ENCODE measurements around the gene SELENOV.
A peak's percentile ranks its signal among the peaks of the same experiment; 100 is the strongest.

SELENOV gene

GRCh38 chr19:39499932-39500331, 15.0 kb upstream of the SELENOV start:
- no peak for TF ChIP-seq CTCF (IDR thresholded peaks at IDR 0.05; ENCODE audit: borderline replicate concordance, control extremely low read depth, extremely low read depth, insufficient read depth, missing control alignments)
- in situ Hi-C loops (cut with MboI; ENCODE audit: low sequenced_read_pairs, unreplicated experiment): no loop called here
- no peak for DNase-seq (ENCODE audit: low spot score)

GRCh38 chr19:39500543-39500942, 14.4 kb upstream of the SELENOV start:
- in situ Hi-C loops (cut with MboI; ENCODE audit: low sequenced_read_pairs, unreplicated experiment): no loop called here
- TF ChIP-seq CTCF (IDR thresholded peaks at IDR 0.05; ENCODE audit: borderline replicate concordance, control extremely low read depth, extremely low read depth, insufficient read depth, missing control alignments): no peak
- DNase-seq (ENCODE audit: low spot score): no peak

GRCh38 chr19:39501340-39501739, 13.6 kb upstream of the SELENOV start:
- no peak for DNase-seq (ENCODE audit: low spot score)
- in situ Hi-C loops (cut with MboI; ENCODE audit: low sequenced_read_pairs, unreplicated experiment): no loop called here
- TF ChIP-seq CTCF (IDR thresholded peaks at IDR 0.05; ENCODE audit: borderline replicate concordance, control extremely low read depth, extremely low read depth, insufficient read depth, missing control alignments): no peak

GRCh38 chr19:39502640-39503417, 12.1 kb upstream of the SELENOV start:
- peak; percentile 92 for TF ChIP-seq CTCF (IDR thresholded peaks at IDR 0.05; ENCODE audit: borderline replicate concordance, control extremely low read depth, extremely low read depth, insufficient read depth, missing control alignments)
- peak; percentile 91 for DNase-seq (ENCODE audit: low spot score)
- in situ Hi-C loops (cut with MboI; ENCODE audit: low sequenced_read_pairs, unreplicated experiment): no loop called here

- no peak for DNase-seq (ENCODE audit: low spot score)
- no peak for TF ChIP-seq CTCF (IDR thresholded peaks at IDR 0.05; ENCODE audit: borderline replicate concordance, control extremely low read depth, extremely low read depth, insufficient read depth, missing control alignments)
- in situ Hi-C loops (cut with MboI; ENCODE audit: low sequenced_read_pairs, unreplicated experiment): no loop called here
Measured at GRCh38 chr19:39506598-39506943, 8.4 kb upstream of the SELENOV start.

- TF ChIP-seq CTCF (IDR thresholded peaks at IDR 0.05; ENCODE audit: borderline replicate concordance, control extremely low read depth, extremely low read depth, insufficient read depth, missing control alignments): no peak
- in situ Hi-C loops (cut with MboI; ENCODE audit: low sequenced_read_pairs, unreplicated experiment): no loop called here
- DNase-seq (ENCODE audit: low spot score): peak; percentile 92
Measured at GRCh38 chr19:39506944-39507714, 7.8 kb upstream of the SELENOV start.
